Gastroesophageal sphincter (tissue), 4 donors: ENCODE measurements around the gene SMARCD1. TPM values are rescaled to one million over a fixed set of nuclear protein-coding genes. Genes with fewer than 3 reads are reported as not detected.
A peak's percentile ranks its signal among the peaks of the same experiment; 100 is the strongest.

Experiments used
- ATAC-seq: fragments of 150-250 bp; one replicate; pipeline ENCODE4 v1.9.1; 2016; ENCODE audit warnings: mild to moderate bottlenecking, moderate library complexity
- H3K27ac ChIP-seq, 4 donors: fragments of 200-600 bp; sonication (generic) in 3 of 4; 1 replicate in 3 of 4; 2 replicates in 1 of 4; pipeline ENCODE4 v1.5.1; 2016 to 2019
- H3K27me3 ChIP-seq: fragments of 200-600 bp; sonication (generic); one replicate; pipeline ENCODE4 v1.5.1; 2019
- H3K36me3 ChIP-seq, 2 donors: fragments of 200-600 bp; sonication (generic); one replicate each; pipeline ENCODE4 v1.5.1; 2019; ENCODE audit warnings: control low read depth in 1 of 2
- H3K4me1 ChIP-seq, 3 donors: fragments of 200-600 bp; sonication (generic); 1 replicate in 2 of 3; 2 replicates in 1 of 3; pipeline ENCODE4 v1.5.1; 2016 to 2019; ENCODE audit warnings: control low read depth in 2 of 3
- H3K4me3 ChIP-seq, 2 donors: fragments of 200-600 bp; sonication (generic); one replicate each; pipeline ENCODE4 v1.5.1; 2019; ENCODE audit warnings: mild to moderate bottlenecking in 1 of 2, moderate library complexity in 1 of 2
- H3K9me3 ChIP-seq, 3 donors: fragments of 200-600 bp; sonication (generic); one replicate each; pipeline ENCODE4 v1.5.1; 2017 to 2019; ENCODE audit warnings: control low read depth in 2 of 3
- CTCF ChIP-seq, 4 experiments: fragments of 200-600 bp in 2 of 4; fragments of 450-650 bp in 2 of 4; sonication (generic) in 1 of 4; IDR thresholded peaks; one replicate each; pipeline ENCODE4 v1.5.1; 2017 to 2019; ENCODE audit warnings: antibody characterized with exemption in 4 of 4, mild to moderate bottlenecking in 2 of 4, moderate library complexity in 2 of 4
- EP300 ChIP-seq: sonication (generic); formaldehyde crosslinking; IDR thresholded peaks from one replicate; pipeline ENCODE4 v1.6.1; 2017; ENCODE audit warnings: antibody characterized with exemption, mild to moderate bottlenecking
- POLR2A ChIP-seq, 2 donors: fragments of 450-650 bp; IDR thresholded peaks; one replicate each; pipeline ENCODE4 v1.6.1; 2017; ENCODE audit warnings: antibody characterized with exemption in 2 of 2, mild to moderate bottlenecking in 2 of 2, moderate library complexity in 1 of 2
- POLR2AphosphoS5 ChIP-seq: sonication (generic); formaldehyde crosslinking; IDR thresholded peaks from one replicate; pipeline ENCODE4 v1.6.1; 2017; ENCODE audit warnings: antibody characterized with exemption
- WGBS, 2 donors: methylation state at CpG; one replicate each; pipeline ENCODE4 v1.1.5; 2018; ENCODE audit warnings: low coverage in 1 of 2; 5-methylcytosine and 5-hydroxymethylcytosine counted together
- total RNA-seq, 4 donors: library from RNA; depleted of rRNA; stranded (reverse); fragments of >200 nt; gene quantifications; one replicate each; pipeline ENCODE4 v1.1.0, GENCODE V29; 2016

SMARCD1 gene
- total RNA-seq, 4 donors from 2014 or later = 26.6 to 52.8 (median 44.2) TPM

- peaks cover 0 to 22% (median 0%) of the 10 kb centered on the region in 3 donors for H3K4me1 ChIP-seq
- WGBS, 2 donors = 67 to 73% methylated on average over 1 to 2 of the region's 3 CpGs
- peak overlapping the region in 2 of 4 donors; percentile 32 to 40 for H3K27ac ChIP-seq
- no peak for TF ChIP-seq POLR2A (IDR thresholded peaks at IDR 0.05)
- no peak for TF ChIP-seq EP300
- TF ChIP-seq CTCF (IDR thresholded peaks at IDR 0.05) = no peak
- TF ChIP-seq POLR2AphosphoS5 = no peak
- H3K36me3 ChIP-seq = no peaks in the 10 kb centered on the region
- H3K9me3 ChIP-seq = no peaks in the 10 kb centered on the region
- no peak for ATAC-seq
- no peak overlapping the region for H3K4me3 ChIP-seq
- H3K27me3 ChIP-seq = no peaks in the 10 kb centered on the region
These were observed 19.3 kb upstream of the SMARCD1 start for GRCh38 chr12:50065726-50066310.

GRCh38 chr12:50066402-50066801 lies 18.7 kb upstream of the SMARCD1 start:
- TF ChIP-seq POLR2A (IDR thresholded peaks at IDR 0.05) (no peak), EP300 (no peak), CTCF (IDR thresholded peaks at IDR 0.05) (no peak), POLR2AphosphoS5 (no peak)
- Histone ChIP-seq H3K27ac (peak overlapping the region in 3 of 4 donors; percentile 32 to 45 (median 43)), H3K9me3 (no peaks in the 10 kb centered on the region), H3K4me1 (peaks cover 0 to 24% (median 0%) of the 10 kb centered on the region in 3 donors), H3K4me3 (no peak overlapping the region), H3K27me3 (no peaks in the 10 kb centered on the region), H3K36me3 (no peaks in the 10 kb centered on the region)
- WGBS, 2 donors = 27 to 39% methylated on average over 3 to 5 of the region's 5 CpGs
- ATAC-seq = peak; percentile 76

GRCh38 chr12:50069069-50069468 lies 16.1 kb upstream of the SMARCD1 start:
- Histone ChIP-seq H3K27me3 (no peaks in the 10 kb centered on the region), H3K4me3 (no peak overlapping the region), H3K36me3 (no peaks in the 10 kb centered on the region), H3K4me1 (peaks cover 0 to 24% (median 0%) of the 10 kb centered on the region in 3 donors), H3K9me3 (no peaks in the 10 kb centered on the region), H3K27ac (no peak overlapping the region)
- ATAC-seq = no peak
- WGBS, 2 donors = 90 to 96% methylated on average over 4 to 5 of the region's 5 CpGs
- TF ChIP-seq EP300 = no peak
- TF ChIP-seq POLR2A (IDR thresholded peaks at IDR 0.05) = no peak
- TF ChIP-seq CTCF (IDR thresholded peaks at IDR 0.05) = no peak
- TF ChIP-seq POLR2AphosphoS5 = no peak

- Histone ChIP-seq H3K4me3 (no peak overlapping the region), H3K27me3 (no peaks in the 10 kb centered on the region), H3K36me3 (no peaks in the 10 kb centered on the region), H3K27ac (no peak overlapping the region), H3K9me3 (no peaks in the 10 kb centered on the region), H3K4me1 (peaks cover 0 to 24% (median 0%) of the 10 kb centered on the region in 3 donors)
- WGBS, 2 donors = 80 to 93% methylated on average over 1 to 3 of the region's 3 CpGs
- no peak for ATAC-seq
- TF ChIP-seq POLR2AphosphoS5 (no peak), POLR2A (IDR thresholded peaks at IDR 0.05) (no peak), CTCF (IDR thresholded peaks at IDR 0.05) (no peak)
These were observed 15.6 kb upstream of the SMARCD1 start for GRCh38 chr12:50069539-50069938.
